Measurements from ENCODE around the gene PKN1. TPM values are rescaled to one million over a fixed set of nuclear protein-coding genes. Genes with fewer than 3 reads are reported as not detected.
A peak's percentile ranks its signal among the peaks of the same experiment; 100 is the strongest.

The PKN1 gene
- total and polyA plus RNA-seq, 9 of the 15 experiments (the other 6 are each of a cell fraction or from before 2014, with no cell fraction given): 0.30 to 228 (median 77.5) TPM

DNA sequence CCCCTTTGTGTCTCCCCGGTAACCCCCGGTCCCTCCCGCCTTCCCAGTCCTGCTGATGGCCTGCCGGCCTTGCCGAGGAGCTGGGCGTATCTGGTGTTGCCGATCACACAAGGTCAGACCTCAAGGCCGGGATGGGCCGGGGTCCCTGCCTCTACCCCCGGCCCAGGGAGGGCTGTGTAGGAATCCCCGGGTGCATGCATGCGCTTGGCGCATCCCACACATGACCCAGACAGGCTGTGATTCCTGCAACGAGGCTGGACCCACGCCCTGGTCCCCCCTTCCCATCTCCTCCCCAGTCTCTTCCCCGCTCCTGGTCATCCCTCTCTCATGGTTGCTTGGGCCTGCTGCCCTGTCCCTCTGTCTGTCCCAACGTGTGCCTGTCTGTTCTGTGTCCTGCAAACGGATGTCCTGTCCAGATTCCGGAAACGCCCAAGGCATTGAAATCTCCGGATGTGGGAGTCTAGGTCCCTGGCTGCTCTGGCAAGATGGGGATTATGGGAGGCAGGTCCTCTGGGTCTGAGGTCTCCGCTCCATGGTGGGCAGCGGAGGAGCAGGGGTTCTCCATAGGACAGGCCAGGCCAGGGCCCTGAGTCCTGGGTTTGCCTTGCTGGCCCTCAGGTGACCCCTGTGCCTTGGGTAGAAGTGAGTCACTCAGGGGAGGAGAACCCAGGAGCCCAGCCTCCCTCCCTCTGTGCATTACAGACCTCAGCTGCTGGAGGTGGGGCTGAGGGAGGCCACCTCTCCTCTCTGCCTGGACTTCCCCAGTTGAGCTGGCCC, 1.6 kb downstream of the PKN1 start (continued):
- TF ChIP-seq ZNF143 (CRISPR knock-in tag; IDR thresholded peaks at IDR 0.05): 0 out of 2 replicates have a peak, but pooled peaks have one; percentile 55
- no peak for TF ChIP-seq DIDO1 (tag; IDR thresholded peaks at IDR 0.05; ENCODE audit: low read depth)
- no peak for TF ChIP-seq FOXK1 (CRISPR knock-in tag; IDR thresholded peaks at IDR 0.05; ENCODE audit: borderline replicate concordance)
- TF ChIP-seq MCM2 (IDR thresholded peaks at IDR 0.05; ENCODE audit: low read depth): no peak
- 0 out of 2 replicates have a peak, but pooled peaks have one; percentile 28 for TF ChIP-seq KLF1 (tag; IDR thresholded peaks at IDR 0.05)
- TF ChIP-seq LARP7 (IDR thresholded peaks at IDR 0.05): 0 out of 2 replicates have a peak, but pooled peaks have one; percentile 26
- no peak for TF ChIP-seq TEAD2 (tag; IDR thresholded peaks at IDR 0.05)
- TF ChIP-seq ZNF121 (CRISPR knock-in tag; conservative IDR thresholded peaks at IDR 0.05): no peak
- no peak for TF ChIP-seq ZNF583 (CRISPR knock-in tag; IDR thresholded peaks at IDR 0.05)
- TF ChIP-seq RBM14 (IDR thresholded peaks at IDR 0.05; ENCODE audit: borderline replicate concordance, insufficient read depth, low read depth, low read length): no peak
- no peak for TF ChIP-seq GTF2E2 (tag; IDR thresholded peaks at IDR 0.05)
- TF ChIP-seq, protein P1, sequence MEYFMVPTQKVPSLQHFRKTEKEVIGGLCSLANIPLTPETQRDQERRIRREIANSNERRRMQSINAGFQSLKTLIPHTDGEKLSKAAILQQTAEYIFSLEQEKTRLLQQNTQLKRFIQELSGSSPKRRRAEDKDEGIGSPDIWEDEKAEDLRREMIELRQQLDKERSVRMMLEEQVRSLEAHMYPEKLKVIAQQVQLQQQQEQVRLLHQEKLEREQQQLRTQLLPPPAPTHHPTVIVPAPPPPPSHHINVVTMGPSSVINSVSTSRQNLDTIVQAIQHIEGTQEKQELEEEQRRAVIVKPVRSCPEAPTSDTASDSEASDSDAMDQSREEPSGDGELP (CRISPR knock-in tag; IDR thresholded peaks at IDR 0.05; ENCODE audit: borderline replicate concordance): peak; percentile 92
- TF ChIP-seq BHLHE40 (IDR thresholded peaks at IDR 0.05; ENCODE audit: low read length): no peak
- no peak for TF ChIP-seq NBN (IDR thresholded peaks at IDR 0.05; ENCODE audit: low read depth)
- no peak for TF ChIP-seq NFATC3 (IDR thresholded peaks at IDR 0.05)
- TF ChIP-seq ZBTB8A (IDR thresholded peaks at IDR 0.05; ENCODE audit: partially characterized antibody): no peak
- TF ChIP-seq ZNF444 (CRISPR knock-in tag; IDR thresholded peaks at IDR 0.05): no peak
- 0 out of 2 replicates have a peak, but pooled peaks have one; percentile 58 for TF ChIP-seq RNF2 (IDR thresholded peaks at IDR 0.05)
- TF ChIP-seq ZNF324 (CRISPR knock-in tag; IDR thresholded peaks at IDR 0.05): no peak
- no peak for TF ChIP-seq ZNF274 (IDR thresholded peaks at IDR 0.05; ENCODE audit: borderline replicate concordance, low read depth, low read length)
- peak; percentile 31 for TF ChIP-seq TAF1 (IDR thresholded peaks at IDR 0.05; ENCODE audit: control insufficient read depth, extremely low read depth, insufficient read depth, low read length, severe bottlenecking)
- TF ChIP-seq, protein P2, sequence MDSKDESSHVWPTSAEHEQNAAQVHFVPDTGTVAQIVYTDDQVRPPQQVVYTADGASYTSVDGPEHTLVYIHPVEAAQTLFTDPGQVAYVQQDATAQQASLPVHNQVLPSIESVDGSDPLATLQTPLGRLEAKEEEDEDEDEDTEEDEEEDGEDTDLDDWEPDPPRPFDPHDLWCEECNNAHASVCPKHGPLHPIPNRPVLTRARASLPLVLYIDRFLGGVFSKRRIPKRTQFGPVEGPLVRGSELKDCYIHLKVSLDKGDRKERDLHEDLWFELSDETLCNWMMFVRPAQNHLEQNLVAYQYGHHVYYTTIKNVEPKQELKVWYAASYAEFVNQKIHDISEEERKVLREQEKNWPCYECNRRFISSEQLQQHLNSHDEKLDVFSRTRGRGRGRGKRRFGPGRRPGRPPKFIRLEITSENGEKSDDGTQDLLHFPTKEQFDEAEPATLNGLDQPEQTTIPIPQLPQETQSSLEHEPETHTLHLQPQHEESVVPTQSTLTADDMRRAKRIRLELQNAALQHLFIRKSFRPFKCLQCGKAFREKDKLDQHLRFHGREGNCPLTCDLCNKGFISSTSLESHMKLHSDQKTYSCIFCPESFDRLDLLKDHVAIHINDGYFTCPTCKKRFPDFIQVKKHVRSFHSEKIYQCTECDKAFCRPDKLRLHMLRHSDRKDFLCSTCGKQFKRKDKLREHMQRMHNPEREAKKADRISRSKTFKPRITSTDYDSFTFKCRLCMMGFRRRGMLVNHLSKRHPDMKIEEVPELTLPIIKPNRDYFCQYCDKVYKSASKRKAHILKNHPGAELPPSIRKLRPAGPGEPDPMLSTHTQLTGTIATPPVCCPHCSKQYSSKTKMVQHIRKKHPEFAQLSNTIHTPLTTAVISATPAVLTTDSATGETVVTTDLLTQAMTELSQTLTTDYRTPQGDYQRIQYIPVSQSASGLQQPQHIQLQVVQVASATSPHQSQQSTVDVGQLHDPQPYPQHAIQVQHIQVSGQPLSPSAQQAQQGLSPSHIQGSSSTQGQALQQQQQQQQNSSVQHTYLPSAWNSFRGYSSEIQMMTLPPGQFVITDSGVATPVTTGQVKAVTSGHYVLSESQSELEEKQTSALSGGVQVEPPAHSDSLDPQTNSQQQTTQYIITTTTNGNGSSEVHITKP (IDR thresholded peaks at IDR 0.05; ENCODE audit: partially characterized antibody): peak; percentile 59
- no peak for TF ChIP-seq ZNF146 (CRISPR knock-in tag; IDR thresholded peaks at IDR 0.05; ENCODE audit: unreplicated experiment)
- TF ChIP-seq IRF2 (CRISPR knock-in tag; IDR thresholded peaks at IDR 0.05): no peak
- TF ChIP-seq ZFP36 (IDR thresholded peaks at IDR 0.05; ENCODE audit: low read depth, low read length, partially characterized antibody): no peak
- TF ChIP-seq MCM5 (IDR thresholded peaks at IDR 0.05; ENCODE audit: low read depth): no peak
- peak; percentile 58; the same call in 1 of the 2 replicates for TF ChIP-seq ELF1 (tag; IDR thresholded peaks at IDR 0.05)
- peak; percentile 14 for TF ChIP-seq PHF20 (IDR thresholded peaks at IDR 0.05; ENCODE audit: partially characterized antibody)
